K562 (cell line): ENCODE results near the gene NISCH. TPM values are rescaled to one million over a fixed set of nuclear protein-coding genes. Genes with fewer than 3 reads are reported as not detected.

Experiments
- CBX1 ChIP-seq: sonication (generic); IDR thresholded peaks from 2 replicates; pipeline ENCODE4 v1.6.1; 2016; ENCODE audit warnings: antibody characterized with exemption, low read depth, mild to moderate bottlenecking
- CBX8 ChIP-seq: fragments of 200-600 bp; sonication (generic); IDR thresholded peaks from 2 replicates; pipeline ENCODE4 v1.6.1; 2012; ENCODE audit warnings: borderline replicate concordance, mixed run types, low read depth, mild to moderate bottlenecking, moderate library complexity, mixed read lengths, low read length, control low read depth, inconsistent platforms; ENCODE audit not compliant: poor library complexity, severe bottlenecking; ENCODE audit errors: extremely low read depth
- HDAC1 ChIP-seq, 2 experiments: fragments of 450-650 bp; IDR thresholded peaks; 2 replicates each; pipeline ENCODE4 v1.6.1; 2016 to 2017; ENCODE audit warnings: inconsistent platforms in 1 of 2, mild to moderate bottlenecking in 1 of 2, moderate library complexity in 1 of 2
- POLR2H ChIP-seq: IDR thresholded peaks from 2 replicates; pipeline ENCODE4 v1.6.1; 2016; ENCODE audit warnings: missing genetic modification characterization, low read depth, mild to moderate bottlenecking, control low read depth, missing compliant biosample characterization, moderate library complexity
- SMARCA5 ChIP-seq: fragments of 450-650 bp; IDR thresholded peaks from 2 replicates; pipeline ENCODE4 v1.6.1; 2016
- TEAD4 ChIP-seq, 2 experiments: sonication (generic) in 1 of 2; formaldehyde crosslinking in 1 of 2; IDR thresholded peaks; 2 replicates each; pipeline versions ENCODE4 v1.6.1 to v1.8.0; 2012 to 2022; ENCODE audit warnings: borderline replicate concordance in 1 of 2, inconsistent platforms in 1 of 2, low read length in 1 of 2, mild to moderate bottlenecking in 1 of 2, missing genetic modification reagents in 1 of 2
- THRAP3 ChIP-seq: fragments of 450-650 bp; IDR thresholded peaks from 2 replicates; pipeline ENCODE4 v1.6.1; 2016; ENCODE audit warnings: mild to moderate bottlenecking, inconsistent platforms, borderline replicate concordance
- polyA plus RNA-seq, 8 experiments: library from polyadenylated mRNA; depleted of rRNA in 4 of 8; stranded (reverse) in 5 of 8; unstranded in 3 of 8; fragments of >200 nt; fragmentation: Nextera tagmentation in 2 of 8; fragmentation: Illumina TruSeq in 1 of 8; extraction: Ambion mirVana in 2 of 8; extraction: Trizol in 1 of 8; gene quantifications; 2 replicates each; pipeline versions ENCODE4 v1.2.1 to v1.2.3, GENCODE V29; 2011 to 2014; ENCODE audit warnings: inconsistent platforms in 1 of 8, missing spikeins in 1 of 8
- total RNA-seq, 7 experiments: library from RNA; depleted of rRNA in 6 of 7; stranded (reverse); fragments of >200 nt in 6 of 7; fragmentation: Illumina TruSeq in 2 of 7; extraction: Trizol in 2 of 7; gene quantifications; 2 replicates each; pipeline versions ENCODE4 v1.2.1 to v1.2.3, GENCODE V29; 2011 to 2021; ENCODE audit warnings: low replicate concordance in 1 of 7
- TF ChIP-seq, protein P1 (sequence below): fragments of 250-450 bp; sonication (Bioruptor Pico); IDR thresholded peaks from 2 replicates; pipeline ENCODE4 v1.4.0; 2020; ENCODE audit warnings: mild to moderate bottlenecking, moderate library complexity
- TF ChIP-seq, protein P2 (sequence below): sonication (generic); formaldehyde crosslinking; IDR thresholded peaks from 2 replicates; pipeline ENCODE4 v1.9.0; 2022; ENCODE audit warnings: mild to moderate bottlenecking, missing genetic modification reagents
- TF ChIP-seq, protein P3 (sequence below): sonication (generic); formaldehyde crosslinking; IDR thresholded peaks from 2 replicates; pipeline ENCODE4 v1.8.1; 2023; ENCODE audit warnings: mild to moderate bottlenecking, missing genetic modification reagents
- TF ChIP-seq, protein P4 (sequence below): sonication (generic); formaldehyde crosslinking; IDR thresholded peaks from 2 replicates; pipeline ENCODE4 v1.8.1; 2022; ENCODE audit warnings: missing genetic modification reagents
- TF ChIP-seq, protein P5 (sequence below): fragments of 250-450 bp; sonication (Bioruptor Pico); IDR thresholded peaks from 2 replicates; pipeline ENCODE4 v1.4.0; 2020; ENCODE audit warnings: mild to moderate bottlenecking, moderate library complexity, borderline replicate concordance
- TF ChIP-seq, protein P6 (sequence below): fragments of 250-450 bp; sonication (Bioruptor Pico); IDR thresholded peaks from 2 replicates; pipeline ENCODE4 v1.5.0; 2020; ENCODE audit warnings: mild to moderate bottlenecking, borderline replicate concordance

The NISCH gene
- total and polyA plus RNA-seq, 9 of the 15 experiments (the other 6 are each of a cell fraction or from before 2014, with no cell fraction given) = 0.44 to 43.5 (median 23.4) TPM

DNA sequence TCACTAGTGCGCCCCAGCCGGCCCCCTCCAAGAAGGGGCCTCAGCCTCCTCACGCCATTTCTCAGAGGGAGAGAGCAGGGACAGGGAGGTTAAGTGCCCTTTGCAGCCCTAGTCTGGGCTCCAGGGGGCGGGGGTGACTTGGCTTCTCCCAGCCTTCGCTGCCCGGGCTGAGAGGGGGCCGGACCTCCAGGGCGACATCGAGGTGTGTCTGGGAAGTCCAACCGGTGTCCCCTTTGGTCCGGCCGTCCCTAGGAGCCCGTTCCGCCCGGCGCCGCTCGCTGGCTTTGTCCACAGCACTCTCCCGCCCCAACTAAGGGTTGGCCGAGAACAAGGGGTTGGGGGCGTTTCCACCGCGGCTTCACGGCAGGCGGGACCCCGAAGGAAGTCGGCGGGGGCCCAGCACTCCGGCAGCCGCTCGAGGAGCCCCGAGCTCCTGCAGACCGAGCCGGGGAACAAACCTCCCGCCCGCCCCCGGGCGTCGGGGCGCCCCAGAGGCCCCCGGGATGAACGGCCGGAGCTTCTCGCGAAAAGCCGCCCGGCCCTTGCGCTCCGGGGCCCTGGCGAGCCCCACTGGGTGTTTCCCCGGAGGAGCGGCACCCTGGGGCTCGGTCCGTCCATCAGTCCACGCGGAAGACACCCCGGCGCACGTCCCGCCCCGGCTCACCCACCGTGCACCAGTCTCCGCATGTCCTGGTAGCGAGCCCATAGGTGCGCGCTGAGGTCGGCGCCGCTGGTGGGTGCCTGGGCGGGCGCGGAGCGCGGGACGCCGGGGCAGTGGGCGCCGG is 77.6 kb downstream of the NISCH start (continued):
- TF ChIP-seq, protein P1, sequence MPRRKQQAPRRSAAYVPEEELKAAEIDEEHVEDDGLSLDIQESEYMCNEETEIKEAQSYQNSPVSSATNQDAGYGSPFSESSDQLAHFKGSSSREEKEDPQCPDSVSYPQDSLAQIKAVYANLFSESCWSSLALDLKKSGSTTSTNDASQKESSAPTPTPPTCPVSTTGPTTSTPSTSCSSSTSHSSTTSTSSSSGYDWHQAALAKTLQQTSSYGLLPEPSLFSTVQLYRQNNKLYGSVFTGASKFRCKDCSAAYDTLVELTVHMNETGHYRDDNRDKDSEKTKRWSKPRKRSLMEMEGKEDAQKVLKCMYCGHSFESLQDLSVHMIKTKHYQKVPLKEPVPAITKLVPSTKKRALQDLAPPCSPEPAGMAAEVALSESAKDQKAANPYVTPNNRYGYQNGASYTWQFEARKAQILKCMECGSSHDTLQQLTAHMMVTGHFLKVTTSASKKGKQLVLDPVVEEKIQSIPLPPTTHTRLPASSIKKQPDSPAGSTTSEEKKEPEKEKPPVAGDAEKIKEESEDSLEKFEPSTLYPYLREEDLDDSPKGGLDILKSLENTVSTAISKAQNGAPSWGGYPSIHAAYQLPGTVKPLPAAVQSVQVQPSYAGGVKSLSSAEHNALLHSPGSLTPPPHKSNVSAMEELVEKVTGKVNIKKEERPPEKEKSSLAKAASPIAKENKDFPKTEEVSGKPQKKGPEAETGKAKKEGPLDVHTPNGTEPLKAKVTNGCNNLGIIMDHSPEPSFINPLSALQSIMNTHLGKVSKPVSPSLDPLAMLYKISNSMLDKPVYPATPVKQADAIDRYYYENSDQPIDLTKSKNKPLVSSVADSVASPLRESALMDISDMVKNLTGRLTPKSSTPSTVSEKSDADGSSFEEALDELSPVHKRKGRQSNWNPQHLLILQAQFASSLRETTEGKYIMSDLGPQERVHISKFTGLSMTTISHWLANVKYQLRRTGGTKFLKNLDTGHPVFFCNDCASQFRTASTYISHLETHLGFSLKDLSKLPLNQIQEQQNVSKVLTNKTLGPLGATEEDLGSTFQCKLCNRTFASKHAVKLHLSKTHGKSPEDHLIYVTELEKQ (CRISPR knock-in tag) = no peak
- TF ChIP-seq TEAD4 (IDR thresholded peaks at IDR 0.05; ENCODE audit: low read length) (no peak), TEAD4 (CRISPR knock-in tag; IDR thresholded peaks at IDR 0.05; ENCODE audit: borderline replicate concordance) (no peak), HDAC1 (IDR thresholded peaks at IDR 0.05) (no peak), THRAP3 (no peak), CBX1 (no peak), CBX8 (no peak), SMARCA5 (no peak), POLR2H (tag) (no peak)
- TF ChIP-seq, protein P2, sequence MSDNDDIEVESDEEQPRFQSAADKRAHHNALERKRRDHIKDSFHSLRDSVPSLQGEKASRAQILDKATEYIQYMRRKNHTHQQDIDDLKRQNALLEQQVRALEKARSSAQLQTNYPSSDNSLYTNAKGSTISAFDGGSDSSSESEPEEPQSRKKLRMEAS = no peak; the same call in 1 of the 2 replicates
- TF ChIP-seq, protein P3, sequence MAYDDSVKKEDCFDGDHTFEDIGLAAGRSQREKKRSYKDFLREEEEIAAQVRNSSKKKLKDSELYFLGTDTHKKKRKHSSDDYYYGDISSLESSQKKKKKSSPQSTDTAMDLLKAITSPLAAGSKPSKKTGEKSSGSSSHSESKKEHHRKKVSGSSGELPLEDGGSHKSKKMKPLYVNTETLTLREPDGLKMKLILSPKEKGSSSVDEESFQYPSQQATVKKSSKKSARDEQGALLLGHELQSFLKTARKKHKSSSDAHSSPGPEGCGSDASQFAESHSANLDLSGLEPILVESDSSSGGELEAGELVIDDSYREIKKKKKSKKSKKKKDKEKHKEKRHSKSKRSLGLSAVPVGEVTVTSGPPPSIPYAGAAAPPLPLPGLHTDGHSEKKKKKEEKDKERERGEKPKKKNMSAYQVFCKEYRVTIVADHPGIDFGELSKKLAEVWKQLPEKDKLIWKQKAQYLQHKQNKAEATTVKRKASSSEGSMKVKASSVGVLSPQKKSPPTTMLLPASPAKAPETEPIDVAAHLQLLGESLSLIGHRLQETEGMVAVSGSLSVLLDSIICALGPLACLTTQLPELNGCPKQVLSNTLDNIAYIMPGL (CRISPR knock-in tag) = no peak
- TF ChIP-seq, protein P4, sequence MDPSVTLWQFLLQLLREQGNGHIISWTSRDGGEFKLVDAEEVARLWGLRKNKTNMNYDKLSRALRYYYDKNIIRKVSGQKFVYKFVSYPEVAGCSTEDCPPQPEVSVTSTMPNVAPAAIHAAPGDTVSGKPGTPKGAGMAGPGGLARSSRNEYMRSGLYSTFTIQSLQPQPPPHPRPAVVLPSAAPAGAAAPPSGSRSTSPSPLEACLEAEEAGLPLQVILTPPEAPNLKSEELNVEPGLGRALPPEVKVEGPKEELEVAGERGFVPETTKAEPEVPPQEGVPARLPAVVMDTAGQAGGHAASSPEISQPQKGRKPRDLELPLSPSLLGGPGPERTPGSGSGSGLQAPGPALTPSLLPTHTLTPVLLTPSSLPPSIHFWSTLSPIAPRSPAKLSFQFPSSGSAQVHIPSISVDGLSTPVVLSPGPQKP (CRISPR knock-in tag) = no peak
- TF ChIP-seq, protein P5, sequence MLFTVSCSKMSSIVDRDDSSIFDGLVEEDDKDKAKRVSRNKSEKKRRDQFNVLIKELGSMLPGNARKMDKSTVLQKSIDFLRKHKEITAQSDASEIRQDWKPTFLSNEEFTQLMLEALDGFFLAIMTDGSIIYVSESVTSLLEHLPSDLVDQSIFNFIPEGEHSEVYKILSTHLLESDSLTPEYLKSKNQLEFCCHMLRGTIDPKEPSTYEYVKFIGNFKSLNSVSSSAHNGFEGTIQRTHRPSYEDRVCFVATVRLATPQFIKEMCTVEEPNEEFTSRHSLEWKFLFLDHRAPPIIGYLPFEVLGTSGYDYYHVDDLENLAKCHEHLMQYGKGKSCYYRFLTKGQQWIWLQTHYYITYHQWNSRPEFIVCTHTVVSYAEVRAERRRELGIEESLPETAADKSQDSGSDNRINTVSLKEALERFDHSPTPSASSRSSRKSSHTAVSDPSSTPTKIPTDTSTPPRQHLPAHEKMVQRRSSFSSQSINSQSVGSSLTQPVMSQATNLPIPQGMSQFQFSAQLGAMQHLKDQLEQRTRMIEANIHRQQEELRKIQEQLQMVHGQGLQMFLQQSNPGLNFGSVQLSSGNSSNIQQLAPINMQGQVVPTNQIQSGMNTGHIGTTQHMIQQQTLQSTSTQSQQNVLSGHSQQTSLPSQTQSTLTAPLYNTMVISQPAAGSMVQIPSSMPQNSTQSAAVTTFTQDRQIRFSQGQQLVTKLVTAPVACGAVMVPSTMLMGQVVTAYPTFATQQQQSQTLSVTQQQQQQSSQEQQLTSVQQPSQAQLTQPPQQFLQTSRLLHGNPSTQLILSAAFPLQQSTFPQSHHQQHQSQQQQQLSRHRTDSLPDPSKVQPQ (CRISPR knock-in tag) = no peak
- TF ChIP-seq, protein P6, sequence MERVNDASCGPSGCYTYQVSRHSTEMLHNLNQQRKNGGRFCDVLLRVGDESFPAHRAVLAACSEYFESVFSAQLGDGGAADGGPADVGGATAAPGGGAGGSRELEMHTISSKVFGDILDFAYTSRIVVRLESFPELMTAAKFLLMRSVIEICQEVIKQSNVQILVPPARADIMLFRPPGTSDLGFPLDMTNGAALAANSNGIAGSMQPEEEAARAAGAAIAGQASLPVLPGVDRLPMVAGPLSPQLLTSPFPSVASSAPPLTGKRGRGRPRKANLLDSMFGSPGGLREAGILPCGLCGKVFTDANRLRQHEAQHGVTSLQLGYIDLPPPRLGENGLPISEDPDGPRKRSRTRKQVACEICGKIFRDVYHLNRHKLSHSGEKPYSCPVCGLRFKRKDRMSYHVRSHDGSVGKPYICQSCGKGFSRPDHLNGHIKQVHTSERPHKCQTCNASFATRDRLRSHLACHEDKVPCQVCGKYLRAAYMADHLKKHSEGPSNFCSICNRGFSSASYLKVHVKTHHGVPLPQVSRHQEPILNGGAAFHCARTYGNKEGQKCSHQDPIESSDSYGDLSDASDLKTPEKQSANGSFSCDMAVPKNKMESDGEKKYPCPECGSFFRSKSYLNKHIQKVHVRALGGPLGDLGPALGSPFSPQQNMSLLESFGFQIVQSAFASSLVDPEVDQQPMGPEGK (CRISPR knock-in tag) = no peak
